ENCODE measurements around the gene ITGA6.
"Not testable (repeated sequence)": the region's sequence is repeated elsewhere in the genome, so short reads cannot be mapped to it uniquely, and the experiment has no call there.

ITGA6 gene

GRCh38 chr2:172539767-172540166, 112.4 kb downstream of the ITGA6 start:
- no peaks in the 10 kb centered on the region for H3K27me3 ChIP-seq (ENCODE audit: insufficient read depth, low read depth, severe bottlenecking)
- no peak overlapping the region for H3K4me3 ChIP-seq (ENCODE audit: low read depth, low read length)
- H3K27ac ChIP-seq = no peak overlapping the region
- peaks cover 4% of the 10 kb centered on the region for H3K9me3 ChIP-seq (ENCODE audit: severe bottlenecking)
- H3K36me3 ChIP-seq = no peaks in the 10 kb centered on the region
- DNase-seq = no peak
- no peak for TF ChIP-seq CTCF (IDR thresholded peaks at IDR 0.05; ENCODE audit: low read depth, low read length)

- Histone ChIP-seq H3K27ac (no peak overlapping the region), H3K36me3 (no peaks in the 10 kb centered on the region), H3K27me3 (ENCODE audit: insufficient read depth, low read depth, severe bottlenecking) (no peaks in the 10 kb centered on the region), H3K9me3 (ENCODE audit: severe bottlenecking) (peaks cover 4% of the 10 kb centered on the region), H3K4me3 (ENCODE audit: low read depth, low read length) (no peak overlapping the region)
- no peak for TF ChIP-seq CTCF (IDR thresholded peaks at IDR 0.05; ENCODE audit: low read depth, low read length)
- DNase-seq = no peak
These were observed 113.0 kb downstream of the ITGA6 start for GRCh38 chr2:172540421-172540820.

GRCh38 chr2:172545408-172546075, 118.2 kb downstream of the ITGA6 start:
- H3K27me3 ChIP-seq (ENCODE audit: insufficient read depth, low read depth, severe bottlenecking) = no peaks in the 10 kb centered on the region
- DNase-seq = no peak
- H3K4me3 ChIP-seq (ENCODE audit: low read depth, low read length) = no peak overlapping the region
- H3K9me3 ChIP-seq (ENCODE audit: severe bottlenecking) = peaks cover 7% of the 10 kb centered on the region
- H3K36me3 ChIP-seq = no peaks in the 10 kb centered on the region
- H3K27ac ChIP-seq = no peak overlapping the region
- no peak for TF ChIP-seq CTCF (IDR thresholded peaks at IDR 0.05; ENCODE audit: low read depth, low read length)

- no peaks in the 10 kb centered on the region for H3K36me3 ChIP-seq
- no peak for DNase-seq
- TF ChIP-seq CTCF (IDR thresholded peaks at IDR 0.05; ENCODE audit: low read depth, low read length) = no peak
- H3K27me3 ChIP-seq (ENCODE audit: insufficient read depth, low read depth, severe bottlenecking) = no peaks in the 10 kb centered on the region
- H3K9me3 ChIP-seq (ENCODE audit: severe bottlenecking) = peaks cover 6% of the 10 kb centered on the region
- no peak overlapping the region for H3K27ac ChIP-seq
- H3K4me3 ChIP-seq (ENCODE audit: low read depth, low read length) = no peak overlapping the region
These were observed 121.7 kb downstream of the ITGA6 start for GRCh38 chr2:172549131-172549530.

GRCh38 chr2:172549802-172550201, 122.4 kb downstream of the ITGA6 start:
- H3K27ac ChIP-seq; H3K27me3 ChIP-seq (ENCODE audit: insufficient read depth, low read depth, severe bottlenecking): not testable (repeated sequence)

GRCh38 chr2:172550419-172550818, 123.0 kb downstream of the ITGA6 start:
- peaks cover 2% of the 10 kb centered on the region for H3K9me3 ChIP-seq (ENCODE audit: severe bottlenecking)
- no peaks in the 10 kb centered on the region for H3K27me3 ChIP-seq (ENCODE audit: insufficient read depth, low read depth, severe bottlenecking)
- H3K4me3 ChIP-seq (ENCODE audit: low read depth, low read length) = no peak overlapping the region
- no peak for TF ChIP-seq CTCF (IDR thresholded peaks at IDR 0.05; ENCODE audit: low read depth, low read length)
- DNase-seq = no peak
- no peak overlapping the region for H3K27ac ChIP-seq
- H3K36me3 ChIP-seq = no peaks in the 10 kb centered on the region

More at GRCh38 chr2:172549802-172550201, 122.4 kb downstream of the ITGA6 start:
- not testable (repeated sequence) for H3K36me3 ChIP-seq; DNase-seq; H3K4me3 ChIP-seq (ENCODE audit: low read depth, low read length); H3K9me3 ChIP-seq (ENCODE audit: severe bottlenecking)
